ENCODE measurements around the gene DGKD. TPM values are rescaled to one million over a fixed set of nuclear protein-coding genes. Genes with fewer than 3 reads are reported as not detected.

Gene DGKD
- 21.6 and 28.2 TPM in 2 replicates for total RNA-seq (2014; rRNA removed; shearing (Covaris generic))

DNA sequence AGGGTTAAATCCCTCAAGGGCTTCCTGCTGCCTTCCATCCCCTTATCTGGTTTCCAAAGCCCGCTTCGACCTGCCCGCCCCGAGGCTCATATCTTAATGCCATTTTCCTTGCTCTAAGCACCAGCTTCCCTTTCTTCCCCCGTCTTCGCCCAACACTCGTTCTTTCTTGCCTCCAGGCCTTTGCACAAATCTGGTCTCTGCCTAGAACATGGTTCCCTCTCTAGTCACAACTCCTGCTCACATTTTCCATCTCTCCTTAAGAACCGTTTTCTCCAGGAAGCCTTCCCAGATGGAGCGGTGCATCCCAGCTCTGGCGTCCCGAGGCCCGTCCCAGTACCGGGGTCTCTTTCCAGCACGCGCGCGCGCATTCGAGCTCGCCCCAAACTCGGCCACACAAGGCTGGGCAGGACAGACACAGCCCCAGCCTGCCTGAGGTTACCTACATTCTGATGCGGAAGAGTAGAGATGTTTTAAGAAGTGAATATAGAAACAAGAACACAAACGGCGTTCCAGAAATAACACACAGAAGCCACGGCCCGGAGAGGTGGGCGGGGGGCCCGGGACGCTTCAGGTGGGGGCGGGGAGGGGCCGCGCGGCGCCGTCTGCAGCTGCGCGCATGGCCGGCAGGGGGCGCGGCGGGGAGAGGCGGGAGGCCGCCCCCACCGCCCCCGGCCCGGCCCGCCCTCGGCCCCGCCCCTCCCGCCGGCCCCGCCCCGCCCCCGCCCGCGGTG, at the start of gene DGKD:
DGKD (plus strand) TSS at position 726 of the 731 bp plus-strand sequence. CDS start 25 bp downstream, outside the sequence.
- peak within 1 kb of the TSS; percentile 33; the same call in 1 of the 2 replicates for H3K27ac ChIP-seq
- H3K9me3 ChIP-seq (replicated peaks): no peaks in the 10 kb centered on the region
- DNase-seq: peak; percentile 70 to 79
- peak within 1 kb of the TSS; percentile 61 for H3K4me3 ChIP-seq
- peaks cover 35% of the 10 kb centered on the region for H3K4me1 ChIP-seq
- peaks cover 7% of the 10 kb centered on the region; the same call in 1 of the 2 replicates for H3K36me3 ChIP-seq
- no peaks in the 10 kb centered on the region for H3K27me3 ChIP-seq

DNA sequence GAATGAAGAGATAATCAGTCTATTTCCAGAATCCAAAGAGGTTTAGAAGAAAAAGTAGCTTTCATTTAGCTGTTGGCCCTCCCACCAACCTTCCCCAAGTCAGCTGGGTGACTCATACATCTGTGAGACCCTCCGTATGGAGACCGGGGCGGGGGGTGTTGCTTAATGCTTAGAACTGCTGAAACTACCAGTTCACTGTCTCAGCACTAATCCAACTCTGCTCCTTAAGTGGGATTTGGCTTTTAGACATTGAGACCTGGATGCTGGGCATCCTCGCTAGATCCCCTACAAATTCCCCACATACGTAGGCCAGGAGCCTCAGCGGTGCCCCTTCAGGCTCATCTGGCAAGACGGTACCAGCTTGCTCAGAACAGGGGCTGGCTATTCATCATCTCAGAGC, 46.7 kb upstream of the DGKD start, which contains the start of gene SAG:
SAG (plus strand) TSS at position 252 of the 400 bp plus-strand sequence. CDS start 1,374 bp downstream, outside the sequence.
- H3K4me3 ChIP-seq: no peak within 1 kb of the TSS
- H3K27me3 ChIP-seq: no peaks in the 10 kb centered on the region
- DNase-seq: no peak
- no peaks in the 10 kb centered on the region for H3K9me3 ChIP-seq (replicated peaks)
- no peak within 1 kb of the TSS for H3K27ac ChIP-seq
- H3K4me1 ChIP-seq: no peaks in the 10 kb centered on the region
- no peaks in the 10 kb centered on the region for H3K36me3 ChIP-seq

GRCh38 chr2:233311241-233311926, 42.9 kb upstream of the DGKD start:
- no peaks in the 10 kb centered on the region for H3K27me3 ChIP-seq
- no peaks in the 10 kb centered on the region; the same call in 1 of the 2 replicates for H3K4me1 ChIP-seq
- no peak for DNase-seq
- H3K4me3 ChIP-seq: no peak overlapping the region
- H3K9me3 ChIP-seq (replicated peaks): no peaks in the 10 kb centered on the region
- H3K27ac ChIP-seq: no peak overlapping the region
- no peaks in the 10 kb centered on the region for H3K36me3 ChIP-seq

DNA sequence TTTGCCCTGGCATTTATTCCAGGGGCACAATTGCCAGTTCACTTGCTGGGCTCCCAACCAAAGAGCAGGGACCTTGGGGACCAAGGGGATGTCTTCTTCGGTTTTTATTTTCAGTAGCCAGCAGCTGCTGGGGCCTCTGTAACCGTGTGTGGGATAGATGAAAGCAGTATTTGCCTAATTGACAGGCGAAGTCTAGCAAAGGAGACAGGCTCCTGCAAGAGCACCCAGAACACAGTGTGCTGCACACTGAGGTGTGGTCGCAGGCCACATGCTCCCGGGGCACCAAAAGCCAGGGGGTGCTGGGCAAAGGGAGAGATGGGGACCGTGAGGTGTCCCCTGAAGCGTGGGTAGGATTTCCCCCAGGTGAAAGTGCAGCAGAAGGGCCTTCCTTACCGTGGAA, 41.4 kb upstream of the DGKD start:
- Histone ChIP-seq H3K36me3 (no peaks in the 10 kb centered on the region), H3K27me3 (no peaks in the 10 kb centered on the region), H3K4me1 (no peaks in the 10 kb centered on the region; the same call in 1 of the 2 replicates), H3K4me3 (no peak overlapping the region), H3K27ac (no peak overlapping the region), H3K9me3 (replicated peaks) (no peaks in the 10 kb centered on the region)
- no peak for DNase-seq

DNA sequence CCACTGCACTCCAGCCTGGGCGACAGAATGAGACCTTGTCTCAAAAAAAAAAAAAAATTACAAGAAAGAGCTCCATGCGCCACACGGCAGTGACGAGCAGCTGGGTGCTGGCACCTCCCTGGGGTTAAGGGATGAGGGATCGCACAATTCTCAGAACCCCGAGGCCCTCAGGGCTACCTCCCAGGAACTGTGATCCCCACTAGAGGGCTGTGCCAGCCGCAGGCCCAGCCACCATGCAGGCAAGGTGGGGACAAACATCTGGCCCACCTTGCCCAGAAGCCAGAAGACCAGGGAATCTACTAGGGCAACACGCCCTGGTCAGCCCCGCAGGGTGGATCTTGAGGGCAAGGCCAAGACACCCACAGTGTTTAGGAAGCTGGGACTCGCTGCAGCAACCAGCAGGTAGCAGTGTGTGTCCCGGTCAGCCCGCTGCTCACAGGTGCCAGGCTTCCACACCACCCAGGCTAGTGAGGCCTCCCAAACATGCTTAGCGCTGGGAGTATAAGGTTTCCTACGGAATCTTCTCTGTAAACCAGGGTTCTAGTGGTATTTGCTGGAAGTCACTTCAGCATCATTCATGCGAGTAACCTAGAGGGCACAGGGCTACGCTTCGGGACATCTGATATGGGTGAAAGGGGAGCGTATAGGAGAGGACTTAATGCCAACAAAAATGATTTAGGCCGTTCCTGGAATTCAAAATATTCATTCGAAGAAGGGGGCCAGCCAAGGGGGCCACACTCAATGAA, 39.9 kb upstream of the DGKD start:
- Histone ChIP-seq H3K4me1 (no peaks in the 10 kb centered on the region; the same call in 1 of the 2 replicates), H3K36me3 (no peaks in the 10 kb centered on the region), H3K4me3 (no peak overlapping the region), H3K27me3 (no peaks in the 10 kb centered on the region), H3K9me3 (replicated peaks) (no peaks in the 10 kb centered on the region), H3K27ac (no peak overlapping the region)
- DNase-seq: no peak

- no peaks in the 10 kb centered on the region for H3K36me3 ChIP-seq
- DNase-seq: no peak
- no peak overlapping the region for H3K27ac ChIP-seq
- no peaks in the 10 kb centered on the region; the same call in 1 of the 2 replicates for H3K4me1 ChIP-seq
- H3K9me3 ChIP-seq (replicated peaks): no peaks in the 10 kb centered on the region
- no peak overlapping the region for H3K4me3 ChIP-seq
- H3K27me3 ChIP-seq: no peaks in the 10 kb centered on the region
Observed at GRCh38 chr2:233317196-233317943, 36.9 kb upstream of the DGKD start.

DNA sequence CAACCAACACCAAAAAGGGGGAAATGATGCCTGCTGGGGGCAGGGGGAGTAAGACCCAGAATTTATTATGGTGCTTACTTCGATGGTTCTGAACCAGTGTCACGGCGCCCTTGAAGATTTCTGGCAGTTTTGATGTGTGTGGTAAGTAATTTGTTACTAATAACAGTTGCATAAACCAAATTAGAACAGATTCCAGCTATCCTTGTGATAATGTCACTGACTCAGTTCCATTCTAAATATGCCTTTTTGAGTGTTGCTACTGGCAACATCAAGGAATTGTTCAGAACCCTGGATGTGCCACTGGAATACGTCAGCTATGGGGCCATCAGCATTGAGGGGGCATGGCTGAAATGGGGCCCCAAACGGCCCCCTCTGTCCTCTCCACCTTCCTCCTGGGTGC, 35.0 kb upstream of the DGKD start:
- H3K9me3 ChIP-seq (replicated peaks): no peaks in the 10 kb centered on the region
- no peak overlapping the region for H3K4me3 ChIP-seq
- no peak overlapping the region for H3K27ac ChIP-seq
- no peak for DNase-seq
- no peaks in the 10 kb centered on the region for H3K27me3 ChIP-seq
- no peaks in the 10 kb centered on the region; the same call in 1 of the 2 replicates for H3K4me1 ChIP-seq
- H3K36me3 ChIP-seq: no peaks in the 10 kb centered on the region

DNA sequence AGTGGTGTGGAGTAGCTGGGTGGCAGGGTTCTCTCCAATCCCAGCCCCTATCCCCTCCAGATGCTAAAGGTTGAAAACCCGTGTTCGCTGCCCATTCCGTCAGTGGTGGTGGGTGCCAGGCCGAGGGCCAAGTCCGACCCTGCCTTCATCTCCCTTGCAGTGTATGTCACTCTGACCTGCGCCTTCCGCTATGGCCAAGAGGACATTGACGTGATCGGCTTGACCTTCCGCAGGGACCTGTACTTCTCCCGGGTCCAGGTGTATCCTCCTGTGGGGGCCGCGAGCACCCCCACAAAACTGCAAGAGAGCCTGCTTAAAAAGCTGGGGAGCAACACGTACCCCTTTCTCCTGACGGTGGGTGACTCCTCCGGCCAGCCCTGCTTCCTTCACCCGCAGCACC, 33.8 kb upstream of the DGKD start:
- no peaks in the 10 kb centered on the region for H3K9me3 ChIP-seq (replicated peaks)
- no peak for DNase-seq
- no peak overlapping the region for H3K27ac ChIP-seq
- H3K36me3 ChIP-seq: no peaks in the 10 kb centered on the region
- no peaks in the 10 kb centered on the region for H3K4me1 ChIP-seq
- no peak overlapping the region for H3K4me3 ChIP-seq
- no peaks in the 10 kb centered on the region for H3K27me3 ChIP-seq

- DNase-seq: no peak
- H3K9me3 ChIP-seq (replicated peaks): no peaks in the 10 kb centered on the region
- no peak overlapping the region for H3K4me3 ChIP-seq
- no peaks in the 10 kb centered on the region for H3K36me3 ChIP-seq
- H3K27me3 ChIP-seq: no peaks in the 10 kb centered on the region
- H3K27ac ChIP-seq: no peak overlapping the region
- H3K4me1 ChIP-seq: no peaks in the 10 kb centered on the region
Observed at GRCh38 chr2:233321166-233321565, 33.1 kb upstream of the DGKD start.

DNA sequence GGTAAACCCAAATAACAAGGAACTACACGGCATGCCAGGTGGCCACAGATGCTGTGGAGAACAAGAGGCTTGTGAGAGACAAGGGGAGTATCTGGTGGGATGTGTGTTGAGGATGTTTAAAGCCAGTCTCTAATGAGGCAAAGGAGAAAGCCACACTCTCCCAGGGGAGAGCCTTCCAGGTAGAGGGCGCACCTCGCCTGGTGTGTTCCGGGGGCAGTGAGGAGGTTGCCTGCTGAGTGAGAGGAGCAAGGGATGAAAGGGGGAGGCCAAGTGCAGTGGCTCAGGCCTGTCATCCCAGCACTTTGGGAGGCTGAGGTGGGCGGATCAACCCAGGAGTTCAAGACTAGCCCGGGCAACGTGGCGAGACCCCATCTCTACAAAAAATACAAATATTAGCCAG, 30.4 kb upstream of the DGKD start:
- Histone ChIP-seq H3K9me3 (replicated peaks) (no peaks in the 10 kb centered on the region), H3K4me1 (no peaks in the 10 kb centered on the region), H3K36me3 (no peaks in the 10 kb centered on the region), H3K27ac (no peak overlapping the region), H3K4me3 (no peak overlapping the region), H3K27me3 (no peaks in the 10 kb centered on the region)
- DNase-seq: no peak

DNA sequence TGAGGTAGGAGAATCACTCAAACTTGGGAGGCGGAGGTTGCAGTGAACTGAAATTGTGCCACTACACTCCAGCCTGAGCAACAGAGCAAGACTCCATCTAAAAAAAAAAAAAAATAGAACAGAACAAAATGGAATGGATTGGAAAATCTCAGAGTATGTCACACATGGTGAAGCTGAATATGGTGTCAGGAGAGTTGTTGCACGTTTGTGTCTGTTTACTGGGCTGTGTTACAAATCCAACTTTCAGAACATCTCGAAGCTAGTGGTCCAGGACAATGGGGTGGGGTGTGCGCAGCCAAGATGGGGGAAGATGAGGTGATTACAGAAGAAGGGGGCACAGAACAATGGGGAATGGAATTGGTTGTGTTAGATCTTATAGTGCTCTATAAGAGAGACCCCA, 29.0 kb upstream of the DGKD start:
- Histone ChIP-seq H3K4me1 (peaks cover 12% of the 10 kb centered on the region), H3K9me3 (replicated peaks) (no peaks in the 10 kb centered on the region), H3K27ac (no peak overlapping the region), H3K4me3 (no peak overlapping the region), H3K36me3 (no peaks in the 10 kb centered on the region), H3K27me3 (no peaks in the 10 kb centered on the region)
- DNase-seq: no peak

GRCh38 chr2:233325814-233326213, 28.5 kb upstream of the DGKD start:
- H3K9me3 ChIP-seq (replicated peaks): no peaks in the 10 kb centered on the region
- no peaks in the 10 kb centered on the region for H3K27me3 ChIP-seq
- peaks cover 14% of the 10 kb centered on the region for H3K4me1 ChIP-seq
- H3K36me3 ChIP-seq: no peaks in the 10 kb centered on the region
- no peak overlapping the region for H3K4me3 ChIP-seq
- DNase-seq: peak in 1 of 2 experiments; percentile 29
- no peak overlapping the region for H3K27ac ChIP-seq

DNA sequence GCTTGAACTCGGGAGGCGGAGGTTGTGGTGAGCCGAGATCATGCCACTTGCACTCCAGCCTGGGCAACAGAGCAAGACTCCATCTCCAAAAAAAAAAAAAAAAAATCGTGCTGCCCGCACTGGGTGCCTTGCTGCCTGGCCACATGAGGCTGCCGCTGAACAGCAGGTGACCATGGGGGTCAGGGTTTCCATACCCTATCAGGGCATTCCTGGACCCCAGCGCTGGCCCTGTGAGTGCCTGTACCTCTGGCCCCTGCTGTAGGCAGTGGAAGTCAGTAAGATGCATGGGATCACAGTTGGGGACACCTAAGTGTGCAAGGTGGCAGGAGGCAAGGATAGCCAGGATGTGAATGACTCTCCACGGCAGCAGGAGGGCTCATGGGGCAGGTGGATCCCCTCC, 27.8 kb upstream of the DGKD start:
- Histone ChIP-seq H3K36me3 (no peaks in the 10 kb centered on the region), H3K27me3 (no peaks in the 10 kb centered on the region), H3K27ac (no peak overlapping the region), H3K4me3 (no peak overlapping the region), H3K9me3 (replicated peaks) (no peaks in the 10 kb centered on the region), H3K4me1 (peaks cover 20% of the 10 kb centered on the region)
- no peak for DNase-seq

DNA sequence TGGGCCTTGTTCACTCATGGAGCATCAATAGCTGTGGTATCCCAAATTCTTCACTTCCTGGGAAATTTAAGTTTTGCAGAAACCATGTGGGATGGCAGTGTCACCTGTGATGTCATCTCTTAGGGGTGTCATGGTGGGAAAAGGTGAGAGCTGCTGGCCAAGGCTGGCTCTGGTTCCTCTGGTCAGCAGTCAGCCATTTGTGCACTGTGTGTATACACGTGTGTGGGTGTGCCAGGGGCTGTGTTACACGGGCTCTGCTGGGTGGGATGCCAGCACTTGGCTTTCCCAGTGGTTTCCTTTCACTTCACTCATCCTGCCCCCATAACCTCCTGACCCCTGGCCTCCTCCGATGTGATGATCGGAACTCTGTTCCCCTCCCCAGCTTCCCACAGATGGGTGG, 25.4 kb upstream of the DGKD start:
- Histone ChIP-seq H3K27me3 (no peaks in the 10 kb centered on the region), H3K4me1 (peaks cover 28% of the 10 kb centered on the region), H3K36me3 (no peaks in the 10 kb centered on the region), H3K27ac (no peak overlapping the region), H3K4me3 (no peak overlapping the region), H3K9me3 (replicated peaks) (no peaks in the 10 kb centered on the region)
- no peak for DNase-seq
